HEK293 (cell line): Measurements from ENCODE around the gene C4orf50.

Experiments
- CTCF ChIP-seq: fragments of 450-650 bp; formaldehyde crosslinking; IDR thresholded peaks from 2 replicates; pipeline ENCODE4 v1.5.1; 2016; ENCODE audit warnings: missing biosample characterization, missing genetic modification characterization
- TCF7L2 ChIP-seq: IDR thresholded peaks from 2 replicates; pipeline ENCODE4 v1.6.1; 2011; ENCODE audit warnings: low read depth, mild to moderate bottlenecking, inconsistent platforms, low read length, moderate library complexity, borderline replicate concordance
- ZNF10 ChIP-seq: fragments of 450-650 bp; formaldehyde crosslinking; IDR thresholded peaks from 2 replicates; pipeline ENCODE4 v1.5.1; 2017; ENCODE audit warnings: missing biosample characterization, missing genetic modification characterization
- ZNF629 ChIP-seq: fragments of 450-650 bp; formaldehyde crosslinking; IDR thresholded peaks from 2 replicates; pipeline ENCODE4 v1.5.1; 2017; ENCODE audit warnings: missing biosample characterization, missing genetic modification characterization

- TF ChIP-seq CTCF (peak; percentile 74), ZNF629 (tag by site-specific recombination) (no peak), TCF7L2 (no peak), ZNF10 (no peak)
These were observed 19.8 kb downstream of the C4orf50 start for GRCh38 chr4:5998333-5998936.
